Motor neuron (in vitro differentiated cells): Measurements from ENCODE around the gene EBLN1. TPM values are rescaled to one million over a fixed set of nuclear protein-coding genes. Genes with fewer than 3 reads are reported as not detected.

Experiments used
- ATAC-seq, 8 experiments: fragments of 200-7000 bp; cut with Tn5 transposase; replicated peaks in 6 of 8; 2 replicates each; pipeline ENCODE4 v1.8.0; 2021; ENCODE audit warnings: mild to moderate bottlenecking in 8 of 8, moderate library complexity in 8 of 8
- H3K27ac ChIP-seq, 2 donors: fragments of 250-450 bp; sonication (Bioruptor Pico); 2 replicates each; pipeline ENCODE4 v1.9.0; 2021; ENCODE audit warnings: antibody characterized with exemption in 2 of 2, mild to moderate bottlenecking in 2 of 2, moderate library complexity in 1 of 2
- H3K4me1 ChIP-seq, 2 donors: fragments of 250-450 bp; sonication (Bioruptor Pico); replicated peaks in 1 of 2; 2 replicates each; pipeline ENCODE4 v1.6.1; 2021; ENCODE audit warnings: antibody characterized with exemption in 2 of 2, mild to moderate bottlenecking in 2 of 2, moderate library complexity in 1 of 2
- H3K4me3 ChIP-seq, 5 donors: fragments of 250-450 bp; sonication (Bioruptor Pico); 2 replicates each; pipeline ENCODE4 v1.9.0; 2021; ENCODE audit warnings: antibody characterized with exemption in 5 of 5, mild to moderate bottlenecking in 5 of 5, moderate library complexity in 4 of 5
- WGBS, 10 experiments: fragments of 450-650 bp; shearing (Covaris generic); methylation state at CpG; one replicate each; pipeline ENCODE4 v1.0.0; 2022; 5-methylcytosine and 5-hydroxymethylcytosine counted together
- in situ Hi-C, 9 experiments: fragments of 400-800 bp; cut with MboI; loops; one replicate each; pipeline ENCODE4 v1.15.0; 2021; ENCODE audit warnings: low sequenced_read_pairs in 9 of 9, low pct_unique_long_range_greater_than_20kb in 2 of 9; ENCODE audit not compliant: unreplicated experiment in 9 of 9
- total RNA-seq, 8 experiments: library from RNA; unstranded; fragments of 300-600 nt; gene quantifications; 2 replicates each; pipeline versions ENCODE4 v1.2.3 to v1.2.4, GENCODE V29; 2022

EBLN1 gene
- total RNA-seq, 8 experiments from 2014 or later = 1.2 to 3.1 (median 3.1) TPM; not detected in 5

DNA sequence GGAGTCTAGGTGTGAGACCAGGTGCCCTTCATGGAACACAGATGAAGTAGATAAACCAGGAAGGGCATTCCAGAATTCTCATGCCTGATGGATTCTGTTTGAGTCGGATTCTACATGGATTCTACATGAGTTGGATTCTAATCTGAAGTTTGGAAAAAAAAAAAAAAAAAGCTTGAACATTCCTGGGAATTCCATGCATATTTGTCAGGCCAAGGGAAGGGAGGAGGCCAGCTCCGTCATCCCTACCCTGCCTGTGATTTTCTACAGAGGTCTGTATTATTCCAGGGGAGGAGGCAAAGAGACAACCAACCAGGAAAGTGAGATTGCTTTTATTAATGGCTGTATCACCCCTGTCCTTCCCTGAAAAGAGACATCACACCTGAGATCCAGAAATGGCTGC is 27.8 kb upstream of the EBLN1 start:
- in situ Hi-C loops = no loop called here
- no peaks in the 10 kb centered on the region for H3K4me1 ChIP-seq
- H3K27ac ChIP-seq = no peak overlapping the region
- H3K4me3 ChIP-seq = no peak overlapping the region
- ATAC-seq = peak in 3 of 8 experiments; percentile 12 to 69 (median 38)
- WGBS, 10 experiments = 26 to 88% (median 40%) methylated on average over 1 to 2 of the region's 2 CpGs; no CpG with 5 or more reads in 5 of the 10 experiments

DNA sequence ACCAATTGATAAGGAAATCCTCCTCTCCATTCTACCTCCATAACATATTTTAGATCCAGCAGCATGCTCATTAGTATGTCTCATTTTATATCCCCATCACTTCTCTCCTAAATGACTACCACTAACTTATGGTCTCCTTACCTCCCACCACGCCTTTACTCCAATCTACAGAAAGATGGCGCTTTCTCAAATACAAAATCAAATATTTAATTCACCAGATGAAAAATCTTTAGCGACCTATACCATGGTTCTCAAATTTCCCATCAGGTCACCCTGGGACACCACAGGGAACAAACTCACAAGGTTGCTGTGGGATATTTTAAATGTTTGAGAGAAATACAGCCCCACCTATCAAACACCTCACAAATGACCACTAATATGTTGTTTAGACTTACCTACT is 27.0 kb upstream of the EBLN1 start:
- Histone ChIP-seq H3K27ac (no peak overlapping the region), H3K4me1 (no peaks in the 10 kb centered on the region), H3K4me3 (no peak overlapping the region)
- in situ Hi-C loops = no loop called here
- 73 to 93% (median 90%) methylated on average over 1 to 3 of the region's 3 CpGs; no CpG with 5 or more reads in 1 of the 10 experiments for WGBS, 10 experiments
- ATAC-seq = no peak

DNA sequence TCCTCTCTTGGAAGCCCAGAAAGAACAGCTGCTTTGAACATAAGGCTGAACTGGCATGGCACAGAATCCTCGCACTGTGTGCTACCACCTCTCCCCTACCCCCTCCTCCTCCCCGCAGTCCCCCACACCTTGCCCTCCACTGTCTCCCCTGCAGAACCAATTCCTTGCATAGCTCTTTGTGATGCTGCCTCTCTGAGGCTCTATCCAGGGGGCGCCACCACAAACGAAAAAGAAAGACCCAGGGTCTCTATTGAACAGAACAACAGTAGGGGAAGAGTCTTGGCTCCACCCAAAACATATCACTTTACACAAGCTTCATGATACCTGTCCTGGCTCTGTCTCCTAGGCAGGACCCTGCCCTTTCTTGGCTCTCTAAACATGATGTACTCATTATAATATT is 26.2 kb upstream of the EBLN1 start:
- 71 to 80% methylated on average over 1 of the region's 4 CpGs; no CpG with 5 or more reads in 8 of the 10 experiments for WGBS, 10 experiments
- H3K4me3 ChIP-seq = no peak overlapping the region
- in situ Hi-C loops = no loop called here
- H3K27ac ChIP-seq = no peak overlapping the region
- no peaks in the 10 kb centered on the region for H3K4me1 ChIP-seq
- no peak for ATAC-seq

DNA sequence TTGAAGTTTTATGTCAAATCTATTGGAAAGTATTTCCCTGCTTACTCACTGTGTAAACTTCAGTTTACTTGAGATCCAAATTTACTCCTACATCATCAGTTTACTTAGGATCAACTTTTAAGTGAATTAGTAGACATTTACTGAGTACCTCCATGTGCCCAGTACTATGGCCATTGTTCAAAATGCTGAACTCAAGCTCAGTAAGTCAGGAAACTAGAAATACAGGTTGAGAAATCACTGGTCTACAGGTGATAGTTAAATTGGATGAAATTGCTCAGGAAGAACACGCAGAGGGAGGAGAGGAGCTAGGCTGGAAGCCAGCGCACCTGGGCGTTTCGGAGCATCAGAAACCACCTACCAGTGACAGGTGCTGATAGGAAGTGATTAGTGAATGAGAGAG is 25.5 kb upstream of the EBLN1 start:
- Histone ChIP-seq H3K4me1 (no peaks in the 10 kb centered on the region), H3K27ac (no peak overlapping the region), H3K4me3 (no peak overlapping the region)
- in situ Hi-C loops = no loop called here
- 61 to 100% (median 96%) methylated on average over 1 to 4 of the region's 4 CpGs; no CpG with 5 or more reads in 1 of the 10 experiments for WGBS, 10 experiments
- no peak for ATAC-seq

DNA sequence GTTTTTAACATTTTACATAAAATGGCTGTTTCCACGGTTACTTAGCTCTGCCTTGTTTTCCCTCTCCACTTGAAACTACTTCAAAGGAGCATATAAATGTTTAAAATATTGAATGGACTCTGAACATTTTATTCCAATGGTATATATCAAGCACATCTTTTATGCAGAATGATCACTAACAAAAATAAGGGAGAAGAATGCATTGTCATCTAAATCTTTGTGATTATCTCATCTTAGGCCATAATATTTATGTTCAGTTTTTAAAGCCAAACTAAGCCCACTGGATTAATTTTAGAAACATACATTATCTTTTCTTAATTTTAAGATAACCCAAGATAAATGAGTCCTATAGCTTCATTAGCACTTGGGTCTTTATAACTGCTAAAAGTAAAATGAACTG is 13.4 kb upstream of the EBLN1 start:
- no peak overlapping the region for H3K27ac ChIP-seq
- 83 to 100% (median 93%) methylated on average over 1 of the region's 1 CpG; no CpG with 5 or more reads in 2 of the 10 experiments for WGBS, 10 experiments
- in situ Hi-C loops = loop anchor here in 1 of 9 experiments (10.0 kb wide), 1 partner anchor 236 kb away; no protein-coding TSS in a partner anchor
- H3K4me1 ChIP-seq = peaks cover 4 to 5% of the 10 kb centered on the region in 2 donors
- ATAC-seq = no peak
- no peak overlapping the region for H3K4me3 ChIP-seq

DNA sequence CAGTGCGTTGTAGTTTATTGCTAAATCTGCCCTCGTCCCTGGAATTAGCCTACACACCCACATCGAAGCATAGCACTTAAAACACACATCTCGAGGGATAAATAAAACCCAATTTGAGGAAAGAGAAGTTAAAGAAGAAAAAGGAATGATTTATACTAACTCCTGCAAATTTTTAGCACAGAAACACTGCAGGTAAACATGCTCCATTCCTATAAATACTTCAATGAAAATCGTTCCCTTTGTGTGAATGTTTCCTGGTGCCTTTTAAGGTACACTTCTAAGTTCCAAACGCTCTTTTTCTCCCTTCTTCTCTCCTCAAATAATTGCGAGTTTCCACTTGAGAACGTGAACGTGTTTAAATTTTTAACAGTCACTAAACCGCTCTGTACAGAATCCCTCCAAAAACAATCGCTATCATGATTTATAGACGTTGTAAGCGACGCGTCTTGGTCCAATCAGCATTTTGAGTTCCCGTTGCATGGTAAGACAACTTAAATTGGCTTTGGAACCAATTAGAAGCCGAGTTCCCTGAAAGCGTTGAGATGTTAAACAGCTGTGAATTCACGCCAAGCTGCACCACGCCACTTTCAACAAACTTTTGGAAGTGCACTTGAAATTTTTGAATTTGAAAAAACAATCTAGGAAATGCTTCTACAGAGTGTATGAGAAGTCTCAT is 12.5 kb upstream of the EBLN1 start:
- H3K4me1 ChIP-seq = peaks cover 4 to 5% of the 10 kb centered on the region in 2 donors
- in situ Hi-C loops = loop anchor here in 1 of 9 experiments (10.0 kb wide), 1 partner anchor 235 kb away; no protein-coding TSS in a partner anchor
- peak overlapping the region; percentile 45 to 83 (median 68) for H3K4me3 ChIP-seq
- WGBS, 10 experiments = 0 to 6% (median 0%) methylated on average over 1 to 19 of the region's 20 CpGs; no CpG with 5 or more reads in 1 of the 10 experiments
- ATAC-seq = peak in 3 of 8 experiments; percentile 2 to 9 (median 6)
- no peak overlapping the region for H3K27ac ChIP-seq

DNA sequence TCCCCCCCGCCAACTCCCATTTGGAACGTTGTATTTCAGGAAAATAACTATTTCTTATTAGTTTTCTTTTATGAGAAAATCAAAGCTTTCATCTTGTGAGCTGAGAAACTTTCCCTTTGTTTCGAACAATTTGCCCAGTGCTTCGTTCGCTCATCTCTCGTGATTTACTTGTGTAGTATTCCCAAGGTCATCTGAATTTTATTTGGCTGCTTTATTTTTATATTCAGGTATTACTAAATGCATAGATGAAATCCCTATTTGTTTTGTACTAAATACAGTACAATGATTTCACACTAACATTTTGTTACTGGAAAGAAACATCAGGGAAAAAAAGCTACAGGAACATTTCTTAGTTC is 12.0 kb upstream of the EBLN1 start:
- in situ Hi-C loops = loop anchor here in 1 of 9 experiments (10.0 kb wide), 1 partner anchor 235 kb away; no protein-coding TSS in a partner anchor
- peak overlapping the region; percentile 45 to 83 (median 68) for H3K4me3 ChIP-seq
- peaks cover 4 to 5% of the 10 kb centered on the region in 2 donors for H3K4me1 ChIP-seq
- 0 to 3% (median 0%) methylated on average over 2 to 6 of the region's 6 CpGs for WGBS, 10 experiments
- ATAC-seq = no peak
- H3K27ac ChIP-seq = no peak overlapping the region

DNA sequence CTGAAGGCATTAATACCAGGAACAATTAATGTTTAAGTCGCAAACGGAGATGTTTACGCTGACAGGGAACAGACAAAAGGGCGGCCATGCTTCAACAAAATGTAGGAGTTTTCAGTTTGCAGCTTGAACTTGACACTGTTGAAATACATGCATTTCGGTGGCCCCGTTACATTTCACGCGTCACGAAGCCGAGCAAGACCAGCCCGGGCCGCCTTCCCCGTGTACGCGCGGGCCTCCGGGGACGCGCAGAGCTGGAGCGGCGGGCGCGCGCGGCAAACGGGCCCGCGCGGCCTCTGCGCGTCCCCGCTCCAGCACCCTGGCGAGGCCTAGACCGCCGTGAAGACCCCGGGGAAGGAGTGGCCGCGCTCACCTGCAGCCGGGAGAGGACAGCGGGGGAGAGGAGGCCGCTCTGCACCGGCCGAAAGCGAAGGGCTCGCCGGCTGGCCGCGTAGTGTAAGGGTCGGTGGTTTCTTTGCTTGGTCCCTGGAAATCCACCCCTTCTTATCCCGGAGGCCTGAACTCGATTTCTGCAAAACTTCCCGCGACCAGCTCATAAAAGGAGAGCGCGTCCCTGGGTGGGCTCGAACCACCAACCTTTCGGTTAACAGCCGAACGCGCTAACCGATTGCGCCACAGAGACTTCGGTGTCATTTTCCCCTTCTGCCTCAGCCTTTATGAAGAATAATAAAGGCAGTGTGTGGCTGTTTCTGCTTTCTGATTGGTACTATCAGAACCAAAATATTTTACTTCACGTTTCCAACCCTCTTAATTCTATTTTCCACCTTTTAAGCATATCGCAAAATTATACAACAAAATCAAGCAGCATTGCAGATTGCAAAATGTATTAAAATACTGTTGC is 11.4 kb upstream of the EBLN1 start:
- H3K27ac ChIP-seq = peak overlapping the region; percentile 83 to 97
- peak; percentile 87 to 95 (median 92) for ATAC-seq
- H3K4me3 ChIP-seq = peak overlapping the region; percentile 45 to 83 (median 68)
- WGBS, 10 experiments = 0 to 3% (median 0%) methylated on average over 1 to 33 of the region's 65 CpGs; no CpG with 5 or more reads in 1 of the 10 experiments
- in situ Hi-C loops = no loop called here
- peaks cover 4 to 5% of the 10 kb centered on the region in 2 donors for H3K4me1 ChIP-seq

DNA sequence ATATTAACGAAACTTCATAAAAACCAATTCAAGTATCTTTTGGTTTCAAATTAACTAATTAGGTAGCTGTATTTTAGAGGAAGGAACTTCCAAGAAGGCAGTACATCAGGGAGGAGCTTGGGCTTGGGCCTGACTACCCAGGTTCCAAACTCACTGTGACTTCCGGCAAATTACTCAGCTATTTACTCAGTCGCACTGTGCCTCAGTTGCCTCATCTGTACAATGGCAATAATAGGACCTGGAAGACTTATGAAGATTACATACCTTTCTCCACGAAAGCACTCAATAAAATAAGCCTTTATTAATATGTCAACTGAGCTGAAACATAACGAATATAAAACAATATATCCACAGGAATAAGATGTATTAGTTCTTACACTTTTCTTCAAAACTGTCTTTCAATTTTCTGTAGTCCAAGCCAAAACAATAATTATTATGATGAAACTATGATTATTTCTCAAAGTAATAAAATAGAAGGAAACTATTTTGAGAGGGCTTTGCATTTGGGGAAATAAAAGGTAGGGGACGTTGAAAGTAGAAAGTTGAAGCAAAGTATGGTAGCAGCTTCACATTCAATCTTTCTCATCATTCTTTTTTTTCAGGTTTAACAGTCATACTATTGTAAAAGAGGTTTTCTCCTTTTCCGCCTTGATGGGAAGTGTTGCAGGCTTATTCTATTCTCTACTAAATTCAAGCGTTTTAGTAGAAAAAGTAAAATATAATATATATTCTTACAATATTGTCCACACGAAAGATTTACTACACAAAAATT is 10.5 kb upstream of the EBLN1 start:
- peak overlapping the region; percentile 45 to 83 (median 68) for H3K4me3 ChIP-seq
- WGBS, 10 experiments = 34 to 100% (median 55%) methylated on average over 2 to 9 of the region's 9 CpGs
- peaks cover 4 to 5% of the 10 kb centered on the region in 2 donors for H3K4me1 ChIP-seq
- no peak for ATAC-seq
- peak overlapping the region; percentile 83 to 97 for H3K27ac ChIP-seq
- in situ Hi-C loops = no loop called here

DNA sequence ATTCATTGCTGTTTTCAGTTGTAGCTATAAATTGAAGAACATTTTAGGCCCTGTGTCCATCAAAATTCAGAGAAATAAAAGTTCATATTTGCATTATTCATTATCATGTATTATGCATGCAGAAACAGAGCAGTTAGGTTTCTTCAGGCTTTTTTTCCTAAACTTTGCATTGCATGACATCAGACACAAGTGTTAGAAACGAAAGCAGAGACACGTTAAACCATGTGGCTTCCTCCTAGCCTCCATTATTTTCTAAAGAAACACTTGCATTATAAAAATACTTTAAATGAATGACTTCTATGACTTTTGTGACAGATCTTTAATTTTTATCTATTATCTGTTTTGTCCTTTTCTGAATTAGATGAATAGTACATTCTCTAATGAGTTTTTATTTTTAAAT is 8.8 kb upstream of the EBLN1 start:
- peak in 3 of 8 experiments; percentile 9 to 37 (median 25) for ATAC-seq
- 0 to 100% (median 52%) methylated on average over 1 to 2 of the region's 2 CpGs; no CpG with 5 or more reads in 1 of the 10 experiments for WGBS, 10 experiments
- in situ Hi-C loops = no loop called here

DNA sequence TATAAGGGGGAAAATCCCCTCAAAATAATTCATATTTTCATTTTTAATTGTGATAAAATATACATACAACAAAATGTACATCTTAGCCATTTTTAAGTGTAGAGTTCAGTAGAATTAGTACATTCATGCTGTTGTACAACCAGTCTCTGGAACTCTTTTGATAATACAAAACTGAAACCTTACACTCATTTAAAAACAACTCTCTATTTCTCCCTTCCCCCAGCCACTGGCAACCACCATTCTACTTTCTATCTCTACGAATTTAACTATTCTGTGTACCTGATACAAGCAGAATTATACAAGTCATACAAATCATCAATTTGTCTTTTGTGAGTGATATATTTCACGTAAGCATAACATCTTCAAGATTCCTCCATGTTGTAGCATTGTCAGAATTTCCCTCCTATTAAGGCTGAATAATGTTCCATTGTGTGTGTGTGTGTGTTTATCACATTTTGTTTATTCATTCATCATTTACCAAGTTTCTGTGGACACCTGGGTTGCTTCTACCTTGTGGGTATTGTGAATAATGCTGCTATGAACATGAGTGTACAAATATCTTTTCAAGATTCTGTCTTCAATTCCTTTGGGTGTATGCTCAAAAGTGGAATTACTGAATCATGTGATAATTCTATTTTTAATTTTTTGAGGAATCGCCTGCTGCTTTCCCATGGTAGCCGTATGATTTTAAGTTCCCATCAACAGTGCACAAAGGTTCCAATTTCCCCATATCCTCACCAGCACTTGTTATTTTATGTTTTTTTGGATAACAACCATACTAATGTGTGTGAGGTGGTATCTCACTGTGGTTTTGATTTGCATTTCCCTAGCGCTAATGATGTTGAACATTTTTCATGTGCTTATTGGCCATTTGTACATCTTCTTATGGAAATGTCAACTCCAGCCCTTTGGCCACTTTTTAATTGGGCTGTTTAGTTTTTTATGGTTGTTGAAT is 4.7 kb upstream of the EBLN1 start:
- no peak for ATAC-seq
- WGBS, 10 experiments = 67 to 100% (median 81%) methylated on average over 1 to 5 of the region's 5 CpGs
- Histone ChIP-seq H3K27ac (no peak overlapping the region), H3K4me1 (peaks cover 0 to 3% of the 10 kb centered on the region in 2 donors), H3K4me3 (no peak overlapping the region)
- in situ Hi-C loops = no loop called here

More for the DNA sequence above, 8.8 kb upstream of the EBLN1 start:
- H3K4me1 ChIP-seq = peaks cover 4 to 5% of the 10 kb centered on the region in 2 donors
- H3K27ac ChIP-seq = no peak overlapping the region
- H3K4me3 ChIP-seq = no peak overlapping the region

DNA sequence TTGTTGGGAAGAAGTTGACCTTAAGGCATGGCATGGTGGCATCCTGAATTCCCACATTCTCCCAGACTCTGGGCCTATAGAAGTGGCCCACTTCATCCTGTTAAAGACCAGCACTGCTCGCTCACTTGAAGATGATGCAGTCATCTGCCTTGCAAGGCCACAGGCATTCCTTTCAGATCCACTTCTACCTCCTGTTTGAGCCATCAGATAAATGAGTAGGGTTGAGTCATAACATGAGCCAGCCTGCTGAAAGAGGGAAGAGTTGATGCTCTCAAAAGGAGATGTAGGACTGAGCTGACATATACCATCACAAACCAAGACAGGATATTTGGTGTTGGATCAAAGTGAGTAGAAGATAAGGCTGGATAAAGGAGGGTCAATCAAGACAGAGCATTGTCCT is 1.5 kb upstream of the EBLN1 start:
- Histone ChIP-seq H3K4me1 (peaks cover 0 to 3% of the 10 kb centered on the region in 2 donors), H3K27ac (no peak overlapping the region), H3K4me3 (no peak overlapping the region)
- peak in 1 of 8 experiments; percentile 59 for ATAC-seq
- WGBS, 10 experiments = 0 to 100% methylated on average over 1 of the region's 1 CpG; no CpG with 5 or more reads in 8 of the 10 experiments
- in situ Hi-C loops = no loop called here
